HG03575 (cell line): Measurements from ENCODE around the gene LRRTM4.

Source experiments
- ATAC-seq: cut with Tn5 transposase; IDR thresholded peaks from one replicate; pipeline ENCODE4 v1.9.1; 2021; ENCODE audit not compliant: unreplicated experiment, insufficient number of reproducible peaks, low FRiP score; ENCODE audit errors: extremely low read depth

Gene LRRTM4

DNA sequence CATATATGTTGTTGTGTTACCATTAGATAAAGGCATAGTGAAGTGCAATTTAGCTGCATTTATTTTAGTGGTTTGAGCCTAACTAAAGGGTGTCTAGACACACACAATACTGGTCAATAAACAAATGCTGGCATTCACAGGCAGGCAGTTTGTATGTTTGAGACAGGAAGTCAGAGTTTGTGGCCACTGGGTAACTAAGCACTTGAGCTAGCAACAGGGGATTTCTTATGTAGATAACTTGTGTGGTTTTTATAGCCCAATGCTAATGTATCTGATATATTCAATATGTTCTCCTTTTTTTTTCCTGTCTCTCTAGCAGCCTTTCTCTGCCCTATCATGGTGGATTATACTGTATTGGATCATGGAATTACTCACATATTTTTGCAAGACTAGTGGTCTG lies 38.1 kb downstream of the LRRTM4 start:
- no peak for ATAC-seq

DNA sequence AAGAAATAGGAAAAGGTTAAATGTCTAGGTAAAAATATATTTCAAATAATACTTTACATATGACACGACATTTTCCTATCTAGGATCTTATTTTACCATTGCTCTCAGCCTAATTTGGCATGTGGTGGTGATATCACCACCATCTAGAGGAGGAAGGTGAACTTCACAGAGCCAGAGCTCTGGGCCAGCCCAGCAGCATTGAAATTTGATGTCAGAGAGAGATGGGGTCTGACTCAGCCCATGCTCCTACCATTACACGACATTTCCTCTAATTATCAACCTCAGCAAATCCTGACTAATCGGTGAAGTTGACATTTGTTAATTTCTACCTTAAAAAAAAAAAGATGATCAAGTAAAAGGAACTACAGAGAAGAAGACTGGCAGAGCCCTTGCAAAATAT lies 42.3 kb downstream of the LRRTM4 start:
- no peak for ATAC-seq

DNA sequence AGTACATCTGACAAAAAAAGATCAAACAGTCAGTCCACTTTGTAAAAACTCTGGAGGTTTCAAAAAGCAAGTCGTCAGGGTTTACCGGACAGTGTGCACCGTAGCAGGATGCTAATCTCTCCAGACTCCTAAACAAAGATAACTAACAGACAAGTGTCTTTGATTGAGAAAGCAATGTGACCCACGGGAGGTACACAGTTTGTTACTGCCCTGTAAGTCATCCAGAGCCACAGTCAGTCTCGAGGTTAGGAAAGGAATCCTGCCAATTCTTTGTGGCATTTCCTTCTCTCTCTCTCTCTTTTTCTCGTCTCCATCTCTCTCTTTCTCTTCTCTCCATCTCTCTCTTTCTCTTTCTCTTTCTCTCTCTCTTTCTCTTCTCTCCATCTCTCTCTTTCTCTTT lies 42.8 kb downstream of the LRRTM4 start:
- ATAC-seq = no peak

DNA sequence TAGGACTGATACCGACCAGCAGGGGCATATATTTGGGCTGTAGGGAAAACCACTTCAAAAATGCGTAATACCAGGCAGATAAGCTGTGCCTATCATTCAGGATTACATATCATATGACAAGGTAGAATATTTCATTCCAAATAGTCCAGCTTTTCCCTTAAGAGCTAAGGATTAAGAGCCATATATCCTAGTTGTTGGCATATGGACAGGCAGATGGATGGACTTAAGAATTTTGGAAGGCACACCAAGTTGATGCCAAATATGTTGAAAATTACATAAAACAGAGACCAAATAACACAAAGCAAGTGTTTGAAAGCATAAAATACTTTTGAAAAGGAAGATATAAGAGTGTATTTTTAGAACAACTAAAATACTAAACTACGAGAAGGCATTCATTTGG lies 52.1 kb downstream of the LRRTM4 start:
- no peak for ATAC-seq

DNA sequence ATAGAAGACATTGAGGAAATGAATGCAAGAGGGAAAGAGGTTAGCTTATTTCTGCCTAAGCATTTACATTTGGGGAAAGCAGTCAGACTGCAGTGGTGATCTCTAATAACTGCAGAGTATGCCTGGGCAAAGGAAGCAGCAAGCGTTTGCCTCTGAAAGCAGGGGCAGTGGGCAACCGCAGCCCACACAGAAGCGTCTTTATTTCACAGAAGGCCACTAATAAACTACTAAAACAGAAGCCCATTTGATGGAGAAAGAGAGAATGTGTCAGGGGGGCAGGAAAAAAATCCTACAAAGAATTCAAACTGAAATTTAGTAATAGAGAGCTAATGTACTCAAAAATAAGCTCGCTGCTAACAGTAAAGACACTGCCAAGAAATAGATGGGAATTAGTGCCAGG lies 53.1 kb downstream of the LRRTM4 start:
- no peak for ATAC-seq

DNA sequence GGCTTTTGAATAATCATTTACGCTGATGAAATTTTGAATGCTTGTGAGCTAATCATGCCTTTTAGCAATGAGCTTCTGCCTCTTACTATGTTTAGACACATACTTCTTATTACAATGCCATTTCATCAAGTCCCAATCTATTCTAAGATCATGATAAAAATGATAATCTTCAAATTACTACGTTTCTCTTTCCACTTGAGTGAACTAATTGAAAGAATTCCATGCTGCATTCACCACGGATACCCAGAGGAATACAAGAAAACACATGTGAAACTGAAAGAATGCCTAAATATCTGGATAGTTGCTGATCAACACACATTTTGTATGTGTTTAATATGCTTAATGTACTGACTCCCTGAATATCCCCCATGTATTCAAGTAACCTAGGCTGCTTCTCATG lies 62.3 kb downstream of the LRRTM4 start:
- ATAC-seq = no peak

DNA sequence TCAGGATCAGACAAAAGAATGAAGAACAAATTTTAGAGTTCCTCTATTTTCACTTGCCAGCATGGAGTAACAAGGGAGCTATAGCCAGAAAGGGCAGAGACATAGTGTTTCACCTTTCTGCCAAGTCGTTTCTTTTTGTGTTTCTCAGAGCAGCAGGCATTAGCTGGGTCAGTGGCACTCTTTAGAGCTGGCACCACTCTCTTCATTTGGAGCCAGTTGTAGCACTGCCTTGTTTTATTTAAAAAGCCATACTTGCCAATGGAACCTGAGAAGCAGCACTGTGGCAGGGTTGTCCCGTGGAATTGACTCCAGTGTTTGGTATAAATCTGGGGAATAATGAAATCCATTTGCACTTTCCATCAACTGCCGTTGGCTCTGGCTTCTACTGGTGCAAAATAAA lies 64.0 kb downstream of the LRRTM4 start:
- ATAC-seq = no peak

DNA sequence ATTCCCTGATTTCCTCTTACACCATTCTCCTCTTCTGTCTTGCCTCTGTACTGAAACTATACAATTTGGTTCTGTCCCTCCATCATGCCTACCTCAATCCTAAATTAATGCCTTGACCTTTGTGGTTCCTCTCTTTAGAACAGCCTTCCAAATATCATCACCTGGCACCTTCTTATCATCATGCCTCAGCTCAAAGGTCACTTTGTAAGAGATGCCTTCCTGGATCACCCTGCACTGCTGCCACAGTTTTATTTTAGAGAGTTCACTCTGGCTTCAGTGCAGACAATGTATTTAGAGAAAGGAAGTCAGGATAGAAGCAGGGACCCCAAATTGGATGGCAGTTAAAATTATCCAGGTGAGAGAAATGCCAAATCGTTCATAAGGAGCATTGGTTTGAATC lies 64.5 kb downstream of the LRRTM4 start:
- ATAC-seq = no peak

DNA sequence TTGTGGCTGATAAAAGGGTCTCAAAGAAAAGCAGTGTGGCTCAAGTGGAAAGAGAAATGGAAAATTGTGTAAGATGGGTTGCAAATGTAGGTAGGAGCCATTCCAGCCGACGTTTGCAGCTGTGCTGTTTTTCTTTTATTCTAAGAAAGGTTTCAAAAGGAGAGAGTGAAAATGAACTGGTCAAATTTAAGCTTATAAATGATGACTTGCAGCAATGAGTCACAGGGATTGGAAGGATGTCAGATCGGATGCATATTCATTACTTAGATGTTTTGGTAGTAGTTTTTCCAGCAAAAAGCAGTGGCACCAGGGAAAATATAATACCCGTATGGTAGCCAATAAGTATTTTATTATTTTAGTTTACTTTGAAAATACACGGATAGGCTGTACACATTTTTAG lies 79.1 kb downstream of the LRRTM4 start:
- no peak for ATAC-seq

DNA sequence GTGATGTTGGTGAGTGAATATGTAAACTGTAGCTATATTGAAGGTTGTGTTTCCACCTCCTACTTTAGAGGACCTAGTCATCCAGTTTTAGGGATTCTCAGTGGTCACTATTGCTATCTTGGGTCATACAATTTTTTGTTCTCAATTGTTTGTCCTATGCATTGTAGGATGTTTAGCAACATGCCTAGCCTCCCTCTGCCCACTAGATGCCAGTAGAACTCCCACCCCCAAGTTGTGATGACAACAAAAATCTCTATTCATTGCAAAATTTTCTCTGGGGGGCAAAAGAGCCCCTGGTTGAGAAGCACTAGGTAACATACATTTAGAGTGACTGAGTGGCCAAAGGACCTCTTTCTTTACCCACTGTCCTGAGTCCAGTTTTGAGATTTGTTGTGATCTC lies 87.3 kb downstream of the LRRTM4 start:
- no peak for ATAC-seq

DNA sequence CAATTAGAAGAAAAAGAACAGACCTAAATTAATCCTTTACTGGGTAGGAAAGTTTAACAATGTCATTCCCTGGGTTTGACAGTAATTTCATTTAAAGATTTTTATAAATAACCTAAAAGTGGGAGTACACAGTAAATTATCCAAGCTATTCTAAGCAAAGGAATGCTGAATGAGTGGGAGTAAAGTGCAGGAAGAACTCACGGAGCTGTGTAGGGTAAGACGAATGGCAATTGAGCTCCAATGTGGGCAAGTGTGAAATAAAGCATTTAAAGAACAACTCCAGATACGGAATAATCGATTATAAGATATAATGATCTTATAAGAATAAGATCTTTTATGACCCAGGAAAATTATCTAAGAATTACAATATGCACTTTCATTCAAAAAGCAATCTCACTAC lies 93.2 kb downstream of the LRRTM4 start:
- no peak for ATAC-seq

DNA sequence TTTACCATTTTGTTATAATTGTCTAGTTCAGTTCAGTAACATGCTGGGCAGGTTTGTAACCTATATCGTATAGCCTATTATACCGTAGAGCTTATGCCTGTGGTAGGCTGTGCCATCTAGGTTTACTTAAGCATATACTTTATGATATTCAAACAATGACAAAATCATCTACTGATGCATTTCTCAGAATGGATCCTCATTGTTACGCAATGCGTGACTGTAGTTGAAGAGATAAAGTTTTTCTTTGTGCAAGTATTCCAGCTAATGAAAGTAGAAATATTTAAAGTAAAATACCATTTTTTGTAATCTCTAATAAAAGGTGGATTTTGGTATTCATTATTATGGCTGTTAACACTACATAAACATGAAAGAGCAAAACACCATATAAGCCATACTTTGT lies 100.2 kb downstream of the LRRTM4 start:
- no peak for ATAC-seq

DNA sequence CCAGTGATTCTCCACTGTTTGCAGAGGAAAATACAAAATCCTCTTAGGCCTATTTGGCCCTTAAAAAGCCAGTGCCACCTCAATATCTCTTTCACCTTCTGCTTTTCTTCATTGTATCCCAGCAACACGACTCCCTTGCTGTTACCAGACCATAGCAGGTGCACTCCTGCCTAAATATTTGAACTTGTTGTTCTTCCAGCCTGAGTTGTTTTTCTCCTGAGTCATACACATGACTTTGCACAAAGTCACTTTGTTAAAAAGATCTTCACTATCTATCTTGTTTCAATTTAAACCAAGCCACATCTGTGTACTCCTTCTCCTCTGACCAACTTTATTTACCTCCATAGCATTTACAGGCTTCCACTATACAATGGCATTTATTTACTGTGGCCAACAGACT lies 103.6 kb downstream of the LRRTM4 start:
- ATAC-seq = no peak

DNA sequence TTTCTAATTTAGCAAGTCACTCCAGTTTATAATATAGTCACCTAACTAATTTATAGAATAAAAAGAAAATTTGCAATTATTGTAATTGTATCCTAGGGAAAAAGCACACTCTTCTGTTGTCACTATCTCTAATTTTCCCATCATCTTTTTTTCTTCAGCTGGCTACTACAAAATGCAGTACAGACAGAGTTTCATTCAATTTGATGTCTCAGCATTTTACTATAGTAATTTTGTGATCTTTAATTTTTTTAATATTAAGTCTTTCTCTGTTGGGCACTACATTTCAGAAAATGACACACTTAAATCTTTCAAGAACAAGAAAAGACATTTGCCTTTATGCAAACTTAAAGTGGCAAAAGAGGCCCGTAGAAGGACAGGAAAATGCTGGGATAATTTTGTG lies 118.0 kb downstream of the LRRTM4 start:
- no peak for ATAC-seq

DNA sequence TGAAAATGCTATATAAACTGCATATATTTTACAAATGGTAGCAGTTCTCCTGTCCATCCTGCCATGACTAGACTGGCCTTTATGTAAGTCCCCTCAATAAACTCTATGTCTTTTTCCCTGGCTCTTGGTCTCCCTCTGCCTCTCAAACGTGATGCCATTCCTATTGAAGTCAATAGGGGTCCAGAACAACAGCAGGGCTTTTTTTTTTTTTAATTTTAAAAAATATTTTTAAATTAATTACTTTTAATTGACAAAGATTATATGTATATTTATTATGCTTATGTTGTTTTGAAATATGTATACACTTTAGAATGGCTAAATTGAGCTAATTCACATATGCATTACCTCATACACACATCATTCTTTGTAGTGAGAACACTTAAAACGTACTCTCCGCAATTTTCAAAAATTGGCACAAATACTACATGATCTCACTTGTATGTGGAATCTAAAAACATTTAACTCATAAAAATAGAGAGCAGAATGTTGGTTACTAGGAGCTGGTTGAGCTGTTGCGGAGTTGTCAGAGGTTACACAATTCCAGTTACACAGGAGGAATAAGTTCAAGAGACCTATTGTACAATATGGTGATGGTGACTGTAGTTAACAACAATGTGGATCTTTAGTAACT lies 123.1 kb downstream of the LRRTM4 start:
- no peak for ATAC-seq

DNA sequence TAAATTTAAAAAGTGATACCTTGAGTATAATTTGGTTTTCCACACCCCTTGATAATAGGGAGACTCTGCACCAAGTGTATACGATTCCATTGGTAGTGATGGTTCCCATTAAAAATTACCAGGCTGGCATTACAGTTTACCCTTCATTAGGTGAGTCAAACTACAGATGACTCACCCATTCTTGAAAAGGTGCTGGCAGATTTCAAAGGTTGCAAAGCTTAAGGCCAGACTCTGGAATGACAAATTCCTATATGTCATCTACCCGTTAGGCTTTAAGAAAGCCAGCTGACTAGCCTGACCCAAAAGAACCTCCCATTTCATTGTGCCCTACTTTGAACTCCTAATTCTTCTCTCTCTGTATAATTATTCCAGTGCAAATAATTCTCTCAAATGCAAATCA lies 124.4 kb downstream of the LRRTM4 start:
- no peak for ATAC-seq

DNA sequence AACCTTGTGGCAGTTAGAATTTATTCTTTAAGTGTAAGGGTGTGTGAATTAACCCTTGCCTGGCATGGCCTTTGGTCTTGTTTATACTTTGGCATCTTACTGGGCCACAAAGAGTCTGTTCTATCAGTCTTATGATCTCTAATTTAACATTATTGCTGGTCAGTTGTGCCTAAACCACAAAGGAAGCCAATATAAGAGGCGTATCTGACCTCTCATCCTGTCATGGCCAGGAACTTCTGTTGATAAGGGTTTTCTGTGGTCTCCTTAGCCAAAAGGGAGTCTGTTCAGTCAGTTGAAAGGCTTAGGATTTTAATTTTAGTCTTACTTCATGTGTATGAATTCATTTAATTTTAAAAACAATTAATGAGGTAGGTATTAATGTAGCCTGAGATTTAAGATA lies 127.2 kb downstream of the LRRTM4 start:
- ATAC-seq = no peak

DNA sequence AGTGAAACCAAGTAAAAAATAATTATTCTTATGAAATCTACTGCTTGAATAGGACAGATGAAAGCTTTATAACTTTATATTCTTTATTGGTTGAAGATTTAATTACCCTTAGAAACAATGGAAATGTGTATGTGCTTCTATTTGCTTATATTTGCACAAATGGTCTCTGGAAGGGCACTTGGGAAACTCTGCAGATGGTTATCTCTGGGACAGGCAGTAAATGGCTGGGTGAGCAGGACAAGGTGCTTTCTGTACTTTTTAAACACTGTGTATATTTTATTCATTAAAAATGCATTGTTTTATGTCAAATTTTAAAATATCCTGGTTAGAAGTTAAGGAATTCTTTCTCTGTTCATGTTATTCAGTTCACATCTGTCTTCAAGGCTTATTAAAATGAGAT lies 131.1 kb downstream of the LRRTM4 start:
- ATAC-seq = no peak

DNA sequence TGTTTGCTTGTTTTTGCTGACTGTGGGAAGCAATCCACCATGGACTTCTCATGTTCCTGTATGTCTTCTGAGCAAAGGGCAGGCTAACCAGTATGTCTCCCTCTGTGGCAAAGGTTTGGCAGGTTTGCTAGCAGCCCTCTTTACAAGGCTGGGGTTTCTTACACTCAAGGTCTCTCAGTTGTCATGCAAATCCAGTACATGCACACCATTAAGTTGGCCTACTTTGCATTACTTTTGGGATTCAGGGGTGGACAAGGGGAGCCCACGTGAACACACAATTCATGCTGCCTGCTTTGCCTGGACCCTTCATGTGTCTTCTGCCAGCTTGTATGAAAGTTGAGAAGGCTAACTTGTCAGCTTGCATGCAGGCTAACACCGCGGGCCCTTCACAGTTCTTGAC lies 134.9 kb downstream of the LRRTM4 start:
- no peak for ATAC-seq

DNA sequence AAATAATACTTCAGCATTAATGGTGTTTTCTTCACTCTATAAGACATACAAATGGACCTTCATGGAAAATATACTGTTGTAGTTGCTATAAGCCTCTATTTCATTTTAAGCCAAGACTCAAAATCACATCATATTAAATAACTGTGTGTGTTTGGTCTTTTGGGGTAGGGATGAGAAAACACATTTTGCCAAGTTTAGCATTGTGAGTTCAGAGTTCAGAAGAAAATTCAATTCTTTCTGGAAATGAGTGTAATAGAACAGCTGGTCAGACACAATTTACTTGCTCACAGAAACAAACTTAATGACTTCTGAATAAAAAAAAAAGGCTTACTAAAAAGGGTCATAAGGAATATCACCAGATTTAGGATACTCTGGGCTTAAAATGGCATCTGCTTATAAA lies 149.5 kb downstream of the LRRTM4 start:
- no peak for ATAC-seq

DNA sequence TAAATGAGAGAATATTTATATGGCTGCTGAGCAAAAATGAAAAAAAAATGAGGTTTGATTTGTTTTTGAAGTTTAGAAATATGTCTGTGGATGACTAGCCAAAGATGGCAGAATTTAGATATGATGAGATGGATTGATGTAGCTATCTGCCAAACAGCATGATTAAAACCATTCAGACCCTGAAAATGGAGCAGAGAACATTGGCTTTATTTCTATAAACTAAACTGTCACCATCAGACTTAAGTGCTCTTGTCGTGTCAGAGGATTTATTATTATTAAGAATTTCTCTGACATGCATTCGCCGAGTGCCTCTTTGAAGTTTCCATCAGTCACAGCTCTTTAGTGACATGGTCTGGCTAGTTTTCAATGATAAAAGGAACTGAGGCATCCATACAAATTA lies 151.7 kb downstream of the LRRTM4 start:
- ATAC-seq = no peak

DNA sequence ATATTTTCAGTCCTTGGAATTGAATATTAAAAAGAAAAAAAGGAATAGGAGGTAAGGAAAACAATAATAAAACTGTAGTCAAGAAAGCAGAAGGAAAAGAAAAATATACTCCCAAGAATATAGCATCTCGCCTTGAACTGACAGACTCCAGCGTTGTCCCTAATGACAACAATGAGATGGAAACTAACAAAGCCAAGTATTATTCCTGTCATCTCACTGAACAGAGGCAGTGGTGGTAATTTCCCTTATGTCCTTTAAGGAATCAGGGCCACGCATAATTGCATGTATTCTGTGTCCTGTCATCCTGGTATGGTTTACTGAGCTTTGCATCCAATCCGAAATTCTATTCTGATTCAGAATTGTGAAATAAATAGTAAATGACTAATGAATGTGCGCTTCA lies 158.9 kb downstream of the LRRTM4 start:
- ATAC-seq = no peak
